ENCODE data around the gene GNAO1.

- no peak for TF ChIP-seq CTCF (conservative IDR thresholded peaks at IDR 0.05; ENCODE audit: low read depth, low read length)
- TF ChIP-seq EZH2 (IDR thresholded peaks at IDR 0.05; ENCODE audit: borderline replicate concordance, low read depth, low read length, poor library complexity, severe bottlenecking): no peak
Measured at GRCh38 chr16:56262551-56263245, 71.4 kb downstream of the GNAO1 start.
